Stomach (tissue), 9 donors: Measurements from ENCODE around the gene COL11A2. TPM values are rescaled to one million over a fixed set of nuclear protein-coding genes. Genes with fewer than 3 reads are reported as not detected.

Source experiments
- DNase-seq, 2 donors: peaks; one replicate each; pipeline versions ENCODE4 v3.0.0 to v3.0.0-alpha.2; 2013 to 2019
- H3K27ac ChIP-seq, 5 donors: fragments of 200-600 bp in 4 of 5; sonication (generic) in 4 of 5; one replicate each; pipeline ENCODE4 v1.5.1; 2013 to 2019; ENCODE audit warnings: mild to moderate bottlenecking in 1 of 5, moderate library complexity in 1 of 5
- H3K27me3 ChIP-seq, 3 donors: fragments of 200-600 bp; sonication (generic); one replicate each; pipeline ENCODE4 v1.5.1; 2017 to 2019; ENCODE audit warnings: mixed run types in 1 of 3
- H3K36me3 ChIP-seq, 4 donors: fragments of 200-600 bp; sonication (generic); 1 replicate in 3 of 4; 2 replicates in 1 of 4; pipeline ENCODE4 v1.5.1; 2016 to 2019
- H3K4me1 ChIP-seq, 4 donors: fragments of 200-600 bp; sonication (generic); one replicate each; pipeline ENCODE4 v1.5.1; 2016 to 2019
- H3K4me3 ChIP-seq, 4 donors: fragments of 200-600 bp; sonication (generic) in 3 of 4; one replicate each; pipeline ENCODE4 v1.5.1; 2016 to 2019; ENCODE audit warnings: mild to moderate bottlenecking in 1 of 4
- H3K9me3 ChIP-seq, 4 donors: fragments of 200-600 bp; sonication (generic); one replicate each; pipeline ENCODE4 v1.5.1; 2016 to 2019
- CTCF ChIP-seq, 7 experiments: fragments of 450-650 bp in 4 of 7; fragments of 200-600 bp in 3 of 7; sonication (generic) in 3 of 7; IDR thresholded peaks; one replicate each; pipeline ENCODE4 v1.5.1; 2016 to 2019; ENCODE audit warnings: antibody characterized with exemption in 7 of 7, control low read depth in 2 of 7, mild to moderate bottlenecking in 1 of 7
- EP300 ChIP-seq: sonication (generic); formaldehyde crosslinking; IDR thresholded peaks from one replicate; pipeline ENCODE4 v1.6.1; 2017; ENCODE audit warnings: antibody characterized with exemption
- POLR2A ChIP-seq, 4 donors: fragments of 450-650 bp; IDR thresholded peaks; one replicate each; pipeline ENCODE4 v1.6.1; 2016; ENCODE audit warnings: antibody characterized with exemption in 4 of 4, control low read depth in 2 of 4, mild to moderate bottlenecking in 1 of 4, moderate library complexity in 1 of 4
- POLR2AphosphoS5 ChIP-seq, 3 donors: sonication (generic); formaldehyde crosslinking; IDR thresholded peaks; one replicate each; pipeline ENCODE4 v1.6.1; 2016; ENCODE audit warnings: antibody characterized with exemption in 3 of 3
- WGBS, 5 donors: extraction: QIAGEN DNeasy Blood & Tissue Kit in 3 of 5; methylation state at CpG; one replicate each; pipeline versions ENCODE4 v1.1.5 to v1.1.7; 2013 to 2018; 5-methylcytosine and 5-hydroxymethylcytosine counted together
- intact Hi-C: fragments of 100-400 bp; cut with DNase I; formaldehyde crosslinking; loops from one replicate; pipeline ENCODE4 v1.15.1; 2023; ENCODE audit warnings: low total_unique reads
- polyA plus RNA-seq, 3 donors: library from polyadenylated mRNA; stranded (reverse); fragments of 200-250 nt; gene quantifications; one replicate each; pipeline ENCODE4 v1.2.3, GENCODE V29; 2013
- total RNA-seq, 5 donors: library from RNA; depleted of rRNA; stranded (reverse); fragments of >200 nt; gene quantifications; one replicate each; pipeline versions ENCODE4 v1.1.0 to v1.2.3, GENCODE V29; 2014 to 2016
- donor health status: healthy with polysubstance abuse.
- donor health status: Bipolar disorder and iron deficiency.
- donor health status: healthy.

The COL11A2 gene
- total and polyA plus RNA-seq, 8 donors, result under 0.01 to 1.5 (median 0.87) TPM; not detected in 3

- Histone ChIP-seq H3K4me3 (no peak overlapping the region), H3K27me3 (no peaks in the 10 kb centered on the region), H3K27ac (no peak overlapping the region), H3K4me1 (no peaks in the 10 kb centered on the region), H3K36me3 (no peaks in the 10 kb centered on the region), H3K9me3 (peaks cover 0 to 21% (median 13%) of the 10 kb centered on the region in 4 donors)
- 40 to 61% (median 54%) methylated on average over 5 of the region's 5 CpGs for WGBS, 5 donors
- peak in 4 of 7 experiments; percentile 16 to 53 (median 42) for TF ChIP-seq CTCF (IDR thresholded peaks at IDR 0.05)
- no peak for TF ChIP-seq EP300
- peak; percentile 54 to 76 for DNase-seq
- intact Hi-C loops, result loop anchor here (10.0 kb wide), 1 partner anchor 109 kb away; no protein-coding TSS in a partner anchor
Observed at GRCh38 chr6:33126101-33126714, 66.1 kb downstream of the COL11A2 start.

GRCh38 chr6:33124947-33125346 is 67.3 kb downstream of the COL11A2 start:
- H3K27ac ChIP-seq, result no peak overlapping the region
- H3K4me3 ChIP-seq, result no peak overlapping the region
- 75 to 88% (median 82%) methylated on average over 4 of the region's 4 CpGs for WGBS, 5 donors
- intact Hi-C loops, result loop anchor here (10.0 kb wide), 1 partner anchor 110 kb away; no protein-coding TSS in a partner anchor
- DNase-seq, result no peak
- TF ChIP-seq POLR2A (IDR thresholded peaks at IDR 0.05), result no peak
- TF ChIP-seq POLR2AphosphoS5 (IDR thresholded peaks at IDR 0.05), result no peak
- no peak for TF ChIP-seq EP300
- no peak for TF ChIP-seq CTCF (IDR thresholded peaks at IDR 0.05)
- no peaks in the 10 kb centered on the region for H3K36me3 ChIP-seq
- H3K9me3 ChIP-seq, result peaks cover 0 to 21% (median 13%) of the 10 kb centered on the region in 4 donors
- H3K27me3 ChIP-seq, result no peaks in the 10 kb centered on the region
- H3K4me1 ChIP-seq, result no peaks in the 10 kb centered on the region

GRCh38 chr6:33124525-33124901 is 67.8 kb downstream of the COL11A2 start:
- Histone ChIP-seq H3K4me3 (no peak overlapping the region), H3K27ac (no peak overlapping the region), H3K36me3 (no peaks in the 10 kb centered on the region), H3K9me3 (peaks cover 0 to 21% (median 13%) of the 10 kb centered on the region in 4 donors), H3K4me1 (no peaks in the 10 kb centered on the region), H3K27me3 (no peaks in the 10 kb centered on the region)
- DNase-seq, result no peak
- TF ChIP-seq POLR2A (IDR thresholded peaks at IDR 0.05) (no peak), EP300 (no peak), POLR2AphosphoS5 (IDR thresholded peaks at IDR 0.05) (no peak), CTCF (IDR thresholded peaks at IDR 0.05) (no peak)
- intact Hi-C loops, result loop anchor here (10.0 kb wide), 1 partner anchor 110 kb away; no protein-coding TSS in a partner anchor
- WGBS, 5 donors, result 63 to 93% (median 81%) methylated on average over 4 of the region's 4 CpGs

GRCh38 chr6:33123732-33124524 is 68.3 kb downstream of the COL11A2 start:
- Histone ChIP-seq H3K9me3 (peaks cover 0 to 21% (median 13%) of the 10 kb centered on the region in 4 donors), H3K4me3 (no peak overlapping the region), H3K36me3 (no peaks in the 10 kb centered on the region), H3K27me3 (no peaks in the 10 kb centered on the region), H3K4me1 (no peaks in the 10 kb centered on the region), H3K27ac (no peak overlapping the region)
- intact Hi-C loops, result loop anchor here (10.0 kb wide), 1 partner anchor 111 kb away; no protein-coding TSS in a partner anchor
- no peak for DNase-seq
- TF ChIP-seq POLR2A (IDR thresholded peaks at IDR 0.05) (no peak), CTCF (IDR thresholded peaks at IDR 0.05) (peak in 2 of 7 experiments; percentile 3 to 26)
- WGBS, 5 donors, result 70 to 96% (median 87%) methylated on average over 20 of the region's 20 CpGs
